A673 (cell line): ENCODE data around the gene GLRX3.

Experiments used
- EZH2 ChIP-seq: fragments of 200-600 bp; sonication (generic); IDR thresholded peaks from 2 replicates; pipeline ENCODE4 v1.6.1; 2017; ENCODE audit warnings: borderline replicate concordance, low read depth, mild to moderate bottlenecking, mixed read lengths, antibody characterized with exemption, low read length; ENCODE audit not compliant: poor library complexity, severe bottlenecking
- TF ChIP-seq, protein P1 (sequence below): fragments of 300-800, 200-600 bp; sonication (generic); conservative IDR thresholded peaks from 2 replicates; pipeline ENCODE4 v1.5.1; 2017; ENCODE audit warnings: low read depth, mild to moderate bottlenecking, antibody characterized with exemption, low read length, moderate library complexity, mixed read lengths

DNA sequence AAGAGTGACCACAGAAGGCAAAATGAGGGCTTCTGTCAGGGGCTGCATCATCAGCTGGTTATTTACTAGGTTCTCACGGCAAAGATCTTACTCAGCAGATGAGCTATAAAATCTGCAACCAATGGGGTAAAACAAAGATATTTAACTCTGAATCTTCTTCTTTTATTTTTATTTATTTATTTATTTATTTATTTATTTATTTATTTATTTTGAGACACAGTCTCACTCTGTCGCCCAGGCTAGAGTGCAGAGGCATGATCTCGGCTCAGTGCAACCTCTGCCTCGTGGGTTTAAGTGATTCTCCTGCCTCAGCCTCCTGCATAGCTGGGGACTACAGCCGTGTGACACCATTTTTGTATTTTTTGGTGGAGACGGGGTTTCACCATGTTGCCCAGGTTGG lies 36.8 kb upstream of the GLRX3 start:
- TF ChIP-seq, protein P1, sequence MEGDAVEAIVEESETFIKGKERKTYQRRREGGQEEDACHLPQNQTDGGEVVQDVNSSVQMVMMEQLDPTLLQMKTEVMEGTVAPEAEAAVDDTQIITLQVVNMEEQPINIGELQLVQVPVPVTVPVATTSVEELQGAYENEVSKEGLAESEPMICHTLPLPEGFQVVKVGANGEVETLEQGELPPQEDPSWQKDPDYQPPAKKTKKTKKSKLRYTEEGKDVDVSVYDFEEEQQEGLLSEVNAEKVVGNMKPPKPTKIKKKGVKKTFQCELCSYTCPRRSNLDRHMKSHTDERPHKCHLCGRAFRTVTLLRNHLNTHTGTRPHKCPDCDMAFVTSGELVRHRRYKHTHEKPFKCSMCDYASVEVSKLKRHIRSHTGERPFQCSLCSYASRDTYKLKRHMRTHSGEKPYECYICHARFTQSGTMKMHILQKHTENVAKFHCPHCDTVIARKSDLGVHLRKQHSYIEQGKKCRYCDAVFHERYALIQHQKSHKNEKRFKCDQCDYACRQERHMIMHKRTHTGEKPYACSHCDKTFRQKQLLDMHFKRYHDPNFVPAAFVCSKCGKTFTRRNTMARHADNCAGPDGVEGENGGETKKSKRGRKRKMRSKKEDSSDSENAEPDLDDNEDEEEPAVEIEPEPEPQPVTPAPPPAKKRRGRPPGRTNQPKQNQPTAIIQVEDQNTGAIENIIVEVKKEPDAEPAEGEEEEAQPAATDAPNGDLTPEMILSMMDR, result no peak
- TF ChIP-seq EZH2, result no peak
